Central memory CD8-positive, alpha-beta T cell (primary cell): ENCODE measurements around the gene MRPL1.
"Not testable (repeated sequence)": the region's sequence is repeated elsewhere in the genome, so short reads cannot be mapped to it uniquely, and the experiment has no call there.

Experiments used
- ATAC-seq: fragments of 150-1000 bp; cut with Tn5 transposase; replicated peaks from 2 replicates; pipeline ENCODE4 v1.10.0; 2022; ENCODE audit warnings: mild to moderate bottlenecking, moderate FRiP score, moderate number of reproducible peaks; ENCODE audit not compliant: poor library complexity, severe bottlenecking; ENCODE audit errors: extremely low read depth
- DNase-seq, 2 donors: peaks; one replicate each; pipeline ENCODE4 v3.0.0; 2021; ENCODE audit warnings: low spot score in 2 of 2
- H3K27ac Mint-ChIP-seq: one replicate; pipeline ENCODE4 v1.8.0; 2022; ENCODE audit warnings: low read depth, mild to moderate bottlenecking, moderate library complexity, mixed read lengths
- H3K27me3 Mint-ChIP-seq: one replicate; pipeline ENCODE4 v1.8.0; 2022; ENCODE audit warnings: mixed read lengths
- H3K36me3 Mint-ChIP-seq: one replicate; pipeline ENCODE4 v1.8.0; 2022; ENCODE audit warnings: mild to moderate bottlenecking, moderate library complexity, mixed read lengths; ENCODE audit not compliant: insufficient read depth
- H3K4me1 Mint-ChIP-seq: one replicate; pipeline ENCODE4 v1.8.0; 2022; ENCODE audit warnings: mixed read lengths
- H3K4me3 Mint-ChIP-seq: one replicate; pipeline ENCODE4 v1.8.0; 2022; ENCODE audit warnings: mild to moderate bottlenecking, moderate library complexity, mixed read lengths
- H3K9me3 Mint-ChIP-seq: one replicate; pipeline ENCODE4 v1.8.0; 2022; ENCODE audit warnings: mixed read lengths

The MRPL1 gene

DNA sequence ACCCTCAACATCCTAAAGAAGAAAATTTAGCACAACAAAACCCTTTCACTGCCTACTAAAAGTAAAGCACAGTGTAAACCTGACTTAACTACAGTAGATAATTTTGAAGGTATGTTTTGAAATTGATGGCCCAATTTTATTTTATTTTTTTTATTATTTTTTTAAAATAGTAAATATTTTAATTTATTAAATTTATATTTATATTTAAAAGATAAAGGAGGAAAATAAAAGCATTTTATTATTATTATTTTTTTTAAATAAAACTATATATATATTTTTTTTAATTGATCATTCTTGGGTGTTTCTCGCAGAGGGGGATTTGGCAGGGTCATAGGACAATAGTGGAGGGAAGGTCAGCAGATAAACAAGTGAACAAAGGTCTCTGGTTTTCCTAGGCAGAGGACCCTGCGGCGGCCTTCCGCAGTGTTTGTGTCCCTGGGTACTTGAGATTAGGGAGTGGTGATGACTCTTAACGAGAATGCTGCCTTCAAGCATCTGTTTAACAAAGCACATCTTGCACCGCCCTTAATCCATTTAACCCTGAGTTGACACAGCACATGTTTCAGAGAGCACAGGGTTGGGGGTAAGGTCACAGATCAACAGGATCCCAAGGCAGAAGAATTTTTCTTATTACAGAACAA, 120.4 kb downstream of the MRPL1 start:
- not testable (repeated sequence) for H3K9me3 Mint-ChIP-seq, H3K4me1 Mint-ChIP-seq, DNase-seq, H3K36me3 Mint-ChIP-seq, H3K27ac Mint-ChIP-seq, H3K4me3 Mint-ChIP-seq, ATAC-seq
- peaks cover 63% of the 10 kb centered on the region for H3K27me3 Mint-ChIP-seq

DNA sequence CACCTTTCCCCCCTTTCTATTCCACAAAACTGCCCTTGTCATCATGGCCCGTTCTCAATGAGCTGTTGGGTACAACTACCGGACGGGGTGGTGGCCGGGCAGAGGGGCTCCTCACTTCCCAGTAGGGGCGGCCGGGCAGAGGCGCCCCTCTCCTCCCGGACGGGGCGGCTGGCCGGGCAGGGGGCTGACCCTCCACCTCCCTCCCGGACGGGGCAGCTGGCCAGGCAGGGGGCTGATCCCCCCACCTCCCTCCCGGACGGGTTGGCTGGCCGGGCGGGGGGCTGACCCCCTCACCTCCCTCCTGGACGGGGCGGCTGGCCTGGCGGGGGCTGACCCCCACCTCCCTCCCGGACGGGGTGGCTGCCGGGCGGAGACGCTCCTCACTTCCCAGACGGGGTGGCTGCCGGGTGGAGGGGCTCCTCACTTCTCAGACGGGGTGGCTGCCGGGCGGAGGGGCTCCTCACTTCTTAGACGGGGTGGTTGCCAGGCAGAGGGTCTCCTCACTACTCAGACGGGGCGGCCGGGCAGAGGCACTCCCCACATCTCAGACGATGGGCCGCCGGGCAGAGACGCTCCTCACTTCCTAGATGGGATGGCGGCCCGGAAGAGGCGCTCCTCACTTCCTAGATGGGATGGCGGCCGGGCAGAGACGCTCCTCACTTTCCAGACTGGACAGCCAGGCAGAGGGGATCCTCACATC, 121.1 kb downstream of the MRPL1 start:
- H3K27me3 Mint-ChIP-seq = peaks cover 63% of the 10 kb centered on the region
- not testable (repeated sequence) for H3K4me3 Mint-ChIP-seq, H3K36me3 Mint-ChIP-seq, H3K27ac Mint-ChIP-seq, H3K4me1 Mint-ChIP-seq, DNase-seq, H3K9me3 Mint-ChIP-seq, ATAC-seq

DNA sequence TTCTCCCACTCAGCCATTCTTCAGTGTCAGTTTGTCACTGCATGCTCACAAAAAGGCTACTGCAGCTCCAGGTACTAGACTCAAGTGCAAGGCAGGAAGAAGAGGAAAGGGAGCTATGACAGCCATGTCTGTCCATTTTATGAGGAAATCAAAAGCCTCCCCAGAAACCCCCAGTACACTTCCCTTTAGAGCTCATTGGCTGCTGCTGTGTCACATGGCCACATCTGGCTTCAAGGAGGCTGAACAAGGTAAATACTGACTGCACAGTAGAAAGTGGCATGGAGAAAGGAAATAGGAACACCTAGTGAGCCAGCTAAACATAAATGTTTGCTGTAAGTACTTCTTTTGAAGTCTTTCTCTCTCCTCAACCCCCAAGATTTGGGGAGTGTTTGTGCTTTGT, 127.3 kb downstream of the MRPL1 start:
- Mint-ChIP-seq H3K4me1 (no peaks in the 10 kb centered on the region), H3K27me3 (peaks cover 73% of the 10 kb centered on the region), H3K27ac (no peak overlapping the region), H3K36me3 (no peaks in the 10 kb centered on the region), H3K9me3 (no peaks in the 10 kb centered on the region), H3K4me3 (no peak overlapping the region)
- DNase-seq = no peak
- no peak for ATAC-seq

DNA sequence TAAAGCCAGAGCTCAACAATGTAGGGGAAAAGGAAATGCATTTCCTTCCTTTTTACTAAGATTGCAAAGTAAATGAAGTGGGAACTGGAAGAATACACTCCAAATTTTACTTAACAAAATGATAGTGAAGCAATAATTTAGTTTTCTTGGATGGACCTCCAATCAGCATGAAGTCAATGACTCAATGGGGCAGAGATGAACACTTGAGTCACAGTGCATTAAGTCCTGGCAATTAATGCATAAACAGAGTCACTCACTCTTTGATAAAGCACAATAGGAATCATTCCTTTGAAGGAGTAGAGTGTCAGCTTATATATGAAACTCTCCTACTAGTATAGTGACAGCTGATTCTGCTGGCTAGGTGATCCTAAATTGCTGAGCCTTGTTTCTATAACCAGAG, 127.8 kb downstream of the MRPL1 start:
- H3K27ac Mint-ChIP-seq = no peak overlapping the region
- no peak overlapping the region for H3K4me3 Mint-ChIP-seq
- peaks cover 69% of the 10 kb centered on the region for H3K27me3 Mint-ChIP-seq
- no peaks in the 10 kb centered on the region for H3K36me3 Mint-ChIP-seq
- no peaks in the 10 kb centered on the region for H3K9me3 Mint-ChIP-seq
- ATAC-seq (no peak), DNase-seq (no peak)
- no peaks in the 10 kb centered on the region for H3K4me1 Mint-ChIP-seq

DNA sequence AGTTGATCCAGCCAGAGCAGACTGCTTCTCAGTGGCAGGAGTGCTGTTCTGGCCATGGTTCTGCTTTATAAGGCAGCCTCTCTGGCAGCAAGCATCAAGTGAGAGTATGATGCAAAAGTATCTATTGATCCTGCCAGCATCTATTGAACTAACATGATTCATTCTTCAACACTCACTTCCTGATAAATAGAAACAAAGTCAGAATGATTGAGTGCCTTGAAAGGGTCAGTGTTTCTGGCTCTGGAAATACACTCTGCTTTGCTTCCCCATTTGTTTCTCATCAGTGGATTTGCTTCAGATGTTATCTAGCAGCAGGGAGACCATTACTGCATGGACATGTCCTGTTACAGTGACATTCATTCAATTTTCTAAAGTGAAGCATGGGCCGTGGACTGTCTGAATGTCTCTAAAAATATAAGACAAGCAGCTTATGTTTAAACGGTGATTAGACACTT, 128.3 kb downstream of the MRPL1 start:
- no peaks in the 10 kb centered on the region for H3K9me3 Mint-ChIP-seq
- no peaks in the 10 kb centered on the region for H3K36me3 Mint-ChIP-seq
- H3K27me3 Mint-ChIP-seq = peaks cover 67% of the 10 kb centered on the region
- no peaks in the 10 kb centered on the region for H3K4me1 Mint-ChIP-seq
- ATAC-seq = no peak
- DNase-seq = no peak
- no peak overlapping the region for H3K4me3 Mint-ChIP-seq
- H3K27ac Mint-ChIP-seq = no peak overlapping the region

DNA sequence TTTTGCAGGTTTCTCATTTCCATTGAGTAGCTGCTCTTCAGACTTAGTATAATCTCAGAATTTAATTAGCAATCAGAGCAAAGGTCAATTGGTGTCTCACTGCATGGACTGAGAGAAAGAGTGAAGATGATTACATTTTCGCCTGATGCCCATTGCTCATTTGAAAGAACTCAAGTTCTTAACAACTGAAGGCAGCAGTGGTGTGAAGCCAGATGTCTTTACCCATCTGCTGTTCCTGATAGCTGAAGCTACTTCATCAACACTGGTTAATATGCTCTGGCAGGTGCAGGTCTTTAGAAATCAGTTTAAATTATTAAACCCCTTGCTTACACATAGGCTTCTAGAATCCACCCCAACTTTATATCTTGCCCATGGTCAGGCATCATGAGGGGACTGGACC, 130.0 kb downstream of the MRPL1 start:
- Mint-ChIP-seq H3K27me3 (peaks cover 69% of the 10 kb centered on the region), H3K36me3 (no peaks in the 10 kb centered on the region), H3K9me3 (no peaks in the 10 kb centered on the region), H3K27ac (no peak overlapping the region), H3K4me1 (no peaks in the 10 kb centered on the region), H3K4me3 (no peak overlapping the region)
- DNase-seq (no peak), ATAC-seq (no peak)

DNA sequence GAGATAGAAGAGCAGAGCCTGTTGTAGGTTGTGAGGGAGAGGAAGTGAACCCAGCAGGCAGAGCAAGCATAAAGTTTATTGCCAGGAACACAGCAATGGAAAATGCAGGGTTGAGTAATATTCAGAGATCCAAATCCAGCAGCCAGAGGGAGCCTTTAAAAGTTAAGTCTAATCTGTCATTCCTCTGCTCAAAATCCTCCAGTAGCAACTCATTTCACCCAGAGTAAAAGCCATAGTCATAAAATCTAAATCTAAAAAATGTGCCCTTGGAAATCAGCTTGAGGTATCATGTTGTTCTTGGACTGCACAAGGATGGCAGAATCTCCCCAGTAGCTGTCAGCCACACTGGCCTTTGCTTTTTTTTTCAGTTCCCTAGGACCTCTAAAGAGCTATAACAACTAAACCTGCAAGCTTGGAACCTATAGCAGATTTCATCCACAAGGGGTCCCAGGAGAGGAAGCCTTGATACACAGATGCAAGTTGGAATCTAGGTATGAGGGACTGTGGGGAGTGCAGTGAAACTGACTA, 131.6 kb downstream of the MRPL1 start:
- no peaks in the 10 kb centered on the region for H3K36me3 Mint-ChIP-seq
- DNase-seq (no peak), ATAC-seq (peak; percentile 40)
- no peaks in the 10 kb centered on the region for H3K4me1 Mint-ChIP-seq
- no peak overlapping the region for H3K4me3 Mint-ChIP-seq
- peaks cover 52% of the 10 kb centered on the region for H3K27me3 Mint-ChIP-seq
- H3K27ac Mint-ChIP-seq = no peak overlapping the region
- no peaks in the 10 kb centered on the region for H3K9me3 Mint-ChIP-seq

DNA sequence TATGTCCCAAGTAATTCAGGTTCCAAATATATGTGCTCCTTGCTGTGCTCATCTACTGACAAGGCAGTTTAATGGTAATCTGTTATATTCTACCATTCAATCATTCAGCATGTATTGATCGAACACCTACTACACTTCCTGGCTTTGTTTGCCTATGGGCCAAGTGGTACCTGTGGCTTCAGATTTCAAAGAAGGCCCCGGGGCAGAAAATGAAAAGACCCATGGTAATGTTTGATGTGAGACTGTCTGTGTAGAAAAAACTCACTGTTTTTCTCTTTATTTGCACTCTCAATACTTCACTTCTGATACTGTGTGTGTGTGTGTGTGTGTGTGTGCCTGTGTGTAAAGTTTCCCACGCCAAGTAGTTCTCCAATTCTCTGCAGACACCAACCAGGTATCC, 133.4 kb downstream of the MRPL1 start:
- no peak for ATAC-seq
- no peak overlapping the region for H3K27ac Mint-ChIP-seq
- no peaks in the 10 kb centered on the region for H3K9me3 Mint-ChIP-seq
- peaks cover 41% of the 10 kb centered on the region for H3K27me3 Mint-ChIP-seq
- no peaks in the 10 kb centered on the region for H3K36me3 Mint-ChIP-seq
- H3K4me3 Mint-ChIP-seq = no peak overlapping the region
- no peak for DNase-seq
- no peaks in the 10 kb centered on the region for H3K4me1 Mint-ChIP-seq

DNA sequence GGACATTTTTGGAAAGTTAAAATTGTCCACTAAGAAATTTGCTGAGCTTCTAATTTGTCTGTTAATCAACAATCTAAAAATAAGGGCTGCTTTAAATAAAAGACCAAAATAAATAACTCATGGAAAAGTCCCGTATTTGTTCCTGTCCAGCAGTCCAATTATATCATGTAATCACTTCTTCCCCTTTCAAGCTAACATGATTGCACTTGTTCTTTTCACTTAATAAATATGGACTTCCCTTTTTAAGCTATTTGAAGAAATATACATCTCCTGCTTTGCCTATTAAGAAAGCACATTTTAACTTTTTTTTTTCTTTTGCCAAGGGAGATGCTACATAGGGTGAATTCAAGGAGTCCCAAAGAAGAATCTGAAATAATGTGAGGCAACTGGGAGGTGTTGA, 138.9 kb downstream of the MRPL1 start:
- Mint-ChIP-seq H3K4me1 (no peaks in the 10 kb centered on the region), H3K9me3 (no peaks in the 10 kb centered on the region), H3K27me3 (peaks cover 31% of the 10 kb centered on the region), H3K4me3 (no peak overlapping the region), H3K36me3 (peaks cover 1% of the 10 kb centered on the region), H3K27ac (no peak overlapping the region)
- no peak for ATAC-seq
- no peak for DNase-seq

DNA sequence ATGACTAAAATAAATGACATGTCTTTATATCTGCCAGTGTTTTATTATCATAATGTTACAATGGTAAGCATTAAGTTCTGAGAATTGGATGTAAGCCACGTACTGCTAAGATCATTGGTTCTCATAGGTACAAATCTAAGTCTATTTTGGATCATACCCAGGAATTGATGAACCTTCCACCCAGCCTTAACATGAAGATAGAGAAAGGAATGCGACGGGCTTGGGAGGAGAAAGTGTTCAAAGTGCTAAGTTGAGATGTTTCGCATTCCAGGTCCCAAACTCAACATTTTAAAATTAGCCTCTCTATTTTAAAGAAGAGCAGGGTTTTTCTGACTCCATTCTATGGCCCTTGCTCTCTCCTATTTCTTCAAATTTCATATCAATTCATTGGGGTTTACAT, 139.6 kb downstream of the MRPL1 start:
- no peak for DNase-seq
- Mint-ChIP-seq H3K27me3 (peaks cover 25% of the 10 kb centered on the region), H3K4me3 (no peak overlapping the region), H3K27ac (no peak overlapping the region), H3K36me3 (peaks cover 1% of the 10 kb centered on the region), H3K9me3 (no peaks in the 10 kb centered on the region), H3K4me1 (no peaks in the 10 kb centered on the region)
- no peak for ATAC-seq
